HepG2 (cell line): Measurements from ENCODE around the gene ERP44. TPM values are rescaled to one million over a fixed set of nuclear protein-coding genes. Genes with fewer than 3 reads are reported as not detected.

Source experiments
- ARNT ChIP-seq: fragments of 450-650 bp; IDR thresholded peaks from 2 replicates; pipeline ENCODE4 v1.6.1; 2017
- ASH2L ChIP-seq: fragments of 300-600, 200-600 bp; sonication (generic); IDR thresholded peaks from 2 replicates; pipeline ENCODE4 v1.7.0; 2017; ENCODE audit warnings: low read depth, mild to moderate bottlenecking, moderate library complexity, mixed read lengths, low read length; ENCODE audit not compliant: insufficient read length
- EZH2 ChIP-seq: conservative IDR thresholded peaks from 2 replicates; pipeline ENCODE4 v1.6.1; 2012; ENCODE audit warnings: mild to moderate bottlenecking, low read depth, low read length, moderate library complexity
- FOSL1 ChIP-seq: sonication (generic); formaldehyde crosslinking; IDR thresholded peaks from 2 replicates; pipeline ENCODE4 v1.9.0; 2021; ENCODE audit warnings: missing genetic modification reagents, borderline replicate concordance
- FOXP1 ChIP-seq, 2 experiments: fragments of 450-650 bp in 1 of 2; IDR thresholded peaks; 2 replicates each; pipeline ENCODE4 v1.6.1; 2017 to 2018; ENCODE audit warnings: antibody characterized with exemption in 1 of 2
- GTF3A ChIP-seq: sonication (generic); formaldehyde crosslinking; conservative IDR thresholded peaks from 2 replicates; pipeline ENCODE4 v1.4.0; 2020; ENCODE audit warnings: mild to moderate bottlenecking, missing genetic modification reagents
- IRF2 ChIP-seq: IDR thresholded peaks from 2 replicates; pipeline ENCODE4 v1.6.1; 2018; ENCODE audit warnings: missing genetic modification reagents, missing compliant biosample characterization
- KLF6 ChIP-seq: IDR thresholded peaks from 2 replicates; pipeline ENCODE4 v1.8.0; 2016; ENCODE audit warnings: missing biosample characterization, missing genetic modification reagents
- MEF2D ChIP-seq: sonication (generic); formaldehyde crosslinking; IDR thresholded peaks from 2 replicates; pipeline ENCODE4 v1.5.1; 2020; ENCODE audit warnings: mild to moderate bottlenecking, missing genetic modification reagents
- NFYB ChIP-seq: sonication (generic); formaldehyde crosslinking; IDR thresholded peaks from 2 replicates; pipeline ENCODE4 v1.4.0; 2020; ENCODE audit warnings: missing genetic modification reagents
- RAD51 ChIP-seq: fragments of 450-650 bp; IDR thresholded peaks from 2 replicates; pipeline ENCODE4 v1.6.1; 2016; ENCODE audit warnings: borderline replicate concordance
- SATB2 ChIP-seq: sonication (generic); formaldehyde crosslinking; IDR thresholded peaks from 2 replicates; pipeline ENCODE4 v1.5.0; 2020; ENCODE audit warnings: missing genetic modification reagents
- SMC3 ChIP-seq: IDR thresholded peaks from 2 replicates; pipeline ENCODE4 v1.6.1; 2011; ENCODE audit warnings: low read length, improper control_type of control experiment
- TEAD3 ChIP-seq: optimal IDR thresholded peaks from 2 replicates; pipeline ENCODE3; 2016; ENCODE audit warnings: borderline replicate concordance
- ZNF318 ChIP-seq: sonication (generic); formaldehyde crosslinking; IDR thresholded peaks from 2 replicates; pipeline ENCODE4 v1.4.0; 2020; ENCODE audit warnings: mild to moderate bottlenecking, missing genetic modification reagents
- ZNF460 ChIP-seq: sonication (generic); formaldehyde crosslinking; IDR thresholded peaks from 2 replicates; pipeline ENCODE4 v1.5.1; 2020; ENCODE audit warnings: missing genetic modification reagents, mild to moderate bottlenecking, borderline replicate concordance
- ZNF670 ChIP-seq: sonication (generic); formaldehyde crosslinking; IDR thresholded peaks from 2 replicates; pipeline ENCODE4 v1.8.0; 2022; ENCODE audit warnings: mild to moderate bottlenecking, missing genetic modification reagents, borderline replicate concordance
- ZNF687 ChIP-seq: sonication (generic); formaldehyde crosslinking; IDR thresholded peaks from 2 replicates; pipeline ENCODE4 v1.5.1; 2020; ENCODE audit warnings: mild to moderate bottlenecking, missing genetic modification reagents, moderate library complexity
- ZSCAN9 ChIP-seq: IDR thresholded peaks from 2 replicates; pipeline ENCODE4 v1.6.1; 2016; ENCODE audit warnings: borderline replicate concordance
- polyA plus RNA-seq, 8 experiments: library from polyadenylated mRNA; depleted of rRNA in 3 of 8; stranded (reverse) in 7 of 8; unstranded in 1 of 8; fragments of >200 nt; fragmentation: Illumina TruSeq in 4 of 8; extraction: Trizol in 4 of 8; gene quantifications; 2 replicates each; pipeline versions ENCODE4 v1.2.1 to v1.2.3, GENCODE V29; 2011 to 2016; ENCODE audit warnings: low read depth in 4 of 8, missing spikeins in 1 of 8, mixed read lengths in 1 of 8; ENCODE audit not compliant: insufficient read depth in 1 of 8
- total RNA-seq, 5 experiments: library from RNA; depleted of rRNA; stranded (reverse); fragments of >200 nt; fragmentation: Illumina TruSeq; extraction: Trizol; gene quantifications; 2 replicates each; pipeline ENCODE4 v1.2.3, GENCODE V29; 2016; ENCODE audit warnings: low read depth in 1 of 5

The ERP44 gene
- total and polyA plus RNA-seq, 2 of the 13 experiments (the other 11 are each of a cell fraction or from before 2014, with no cell fraction given): 8.9 to 13.8 TPM

GRCh38 chr9:100098046-100098886, 534 bp downstream of the ERP44 start (continued):
- TF ChIP-seq ZNF318 (no peak), ZNF687 (CRISPR knock-in tag) (no peak), ZNF670 (CRISPR knock-in tag) (no peak), SATB2 (0 out of 2 replicates have a peak, but pooled peaks have one; percentile 36), FOSL1 (CRISPR knock-in tag) (no peak), FOXP1 (IDR thresholded peaks at IDR 0.05) (no peak), FOXP1 (CRISPR knock-in tag; IDR thresholded peaks at IDR 0.05) (no peak), NFYB (CRISPR knock-in tag) (peak; percentile 80), IRF2 (peak; percentile 41), ZSCAN9 (CRISPR knock-in tag) (no peak), KLF6 (CRISPR knock-in tag) (no peak), ASH2L (peak; percentile 6), MEF2D (no peak), ARNT (no peak), SMC3 (no peak), GTF3A (CRISPR knock-in tag) (no peak), TEAD3 (CRISPR knock-in tag) (peak; percentile 6), RAD51 (no peak), ZNF460 (CRISPR knock-in tag) (no peak), EZH2 (no peak)
